K562 (cell line): ENCODE results near the gene NDST1. TPM values are rescaled to one million over a fixed set of nuclear protein-coding genes. Genes with fewer than 3 reads are reported as not detected.
A peak's percentile ranks its signal among the peaks of the same experiment; 100 is the strongest.

Experiments
- AFF1 ChIP-seq, 2 experiments: fragments of 450-650 bp; IDR thresholded peaks; 2 replicates each; pipeline ENCODE4 v1.6.1; 2018; ENCODE audit warnings: mild to moderate bottlenecking in 2 of 2, low read depth in 1 of 2; ENCODE audit not compliant: partially characterized antibody in 2 of 2
- ARNT ChIP-seq, 2 experiments: fragments of 450-650 bp; IDR thresholded peaks; 2 replicates each; pipeline ENCODE4 v1.6.1; 2016; ENCODE audit warnings: mild to moderate bottlenecking in 1 of 2
- CBX3 ChIP-seq, 2 experiments: IDR thresholded peaks; 1 replicate in 1 of 2; 2 replicates in 1 of 2; pipeline ENCODE4 v1.6.1; 2012; ENCODE audit warnings: inconsistent platforms in 2 of 2, low read length in 2 of 2, borderline replicate concordance in 1 of 2, control low read depth in 1 of 2
- CHAMP1 ChIP-seq: fragments of 450-650 bp; IDR thresholded peaks from 2 replicates; pipeline ENCODE4 v1.6.1; 2016; ENCODE audit warnings: mild to moderate bottlenecking
- FOXK1 ChIP-seq: sonication (generic); formaldehyde crosslinking; IDR thresholded peaks from 2 replicates; pipeline ENCODE4 v1.8.0; 2022; ENCODE audit warnings: missing genetic modification reagents, mild to moderate bottlenecking, borderline replicate concordance
- FOXM1 ChIP-seq, 2 experiments: fragments of 450-650 bp in 1 of 2; sonication (generic) in 1 of 2; formaldehyde crosslinking in 1 of 2; IDR thresholded peaks; 2 replicates each; pipeline versions ENCODE4 v1.6.1 to v1.9.0; 2017 to 2022; ENCODE audit warnings: low read depth in 2 of 2, mild to moderate bottlenecking in 2 of 2, missing genetic modification reagents in 1 of 2, moderate library complexity in 1 of 2
- GATAD2A ChIP-seq: fragments of 450-650 bp; IDR thresholded peaks from 2 replicates; pipeline ENCODE4 v1.6.1; 2017
- HES1 ChIP-seq: fragments of 450-650 bp; IDR thresholded peaks from 2 replicates; pipeline ENCODE4 v1.6.1; 2016; ENCODE audit warnings: low read depth, mild to moderate bottlenecking, moderate library complexity
- HIVEP1 ChIP-seq: fragments of 250-450 bp; sonication (Bioruptor Pico); IDR thresholded peaks from 2 replicates; pipeline ENCODE4 v1.4.0; 2020; ENCODE audit warnings: mild to moderate bottlenecking
- HMGN3 ChIP-seq: IDR thresholded peaks from 2 replicates; pipeline ENCODE4 v1.6.1; 2011; ENCODE audit warnings: borderline replicate concordance, low read depth, mild to moderate bottlenecking, mixed read lengths, low read length; ENCODE audit not compliant: insufficient read length; ENCODE audit errors: extremely low read depth
- MNT ChIP-seq, 2 experiments: fragments of 450-650 bp; conservative IDR thresholded peaks; 2 replicates each; pipeline ENCODE4 v1.6.1; 2017; ENCODE audit warnings: mild to moderate bottlenecking in 2 of 2, moderate library complexity in 2 of 2
- MTA1 ChIP-seq: fragments of 450-650 bp; IDR thresholded peaks from 2 replicates; pipeline ENCODE4 v1.6.1; 2017; ENCODE audit warnings: borderline replicate concordance
- PHB2 ChIP-seq: fragments of 450-650 bp; IDR thresholded peaks from 2 replicates; pipeline ENCODE4 v1.6.1; 2017; ENCODE audit warnings: low read depth
- RCOR1 ChIP-seq, 2 experiments: IDR thresholded peaks; 2 replicates each; pipeline ENCODE4 v1.6.1; 2012; ENCODE audit warnings: low read depth in 2 of 2, low read length in 2 of 2, borderline replicate concordance in 1 of 2, improper control_type of control experiment in 1 of 2
- SIN3B ChIP-seq: fragments of 450-650 bp; IDR thresholded peaks from 2 replicates; pipeline ENCODE4 v1.6.1; 2017; ENCODE audit warnings: low read depth, mild to moderate bottlenecking, moderate library complexity
- SOX6 ChIP-seq: fragments of 450-650 bp; IDR thresholded peaks from 2 replicates; pipeline ENCODE4 v1.6.1; 2014; ENCODE audit warnings: mild to moderate bottlenecking
- TFE3 ChIP-seq: fragments of 450-650 bp; formaldehyde crosslinking; IDR thresholded peaks from 2 replicates; pipeline ENCODE4 v1.4.0; 2020; ENCODE audit warnings: mild to moderate bottlenecking, mixed read lengths
- ZNF77 ChIP-seq: fragments of 250-450 bp; sonication (Bioruptor Pico); IDR thresholded peaks from 2 replicates; pipeline ENCODE4 v1.5.0; 2020
- polyA plus RNA-seq, 8 experiments: library from polyadenylated mRNA; depleted of rRNA in 4 of 8; stranded (reverse) in 5 of 8; unstranded in 3 of 8; fragments of >200 nt; fragmentation: Nextera tagmentation in 2 of 8; fragmentation: Illumina TruSeq in 1 of 8; extraction: Ambion mirVana in 2 of 8; extraction: Trizol in 1 of 8; gene quantifications; 2 replicates each; pipeline versions ENCODE4 v1.2.1 to v1.2.3, GENCODE V29; 2011 to 2014; ENCODE audit warnings: inconsistent platforms in 1 of 8, missing spikeins in 1 of 8
- total RNA-seq, 7 experiments: library from RNA; depleted of rRNA in 6 of 7; stranded (reverse); fragments of >200 nt in 6 of 7; fragmentation: Illumina TruSeq in 2 of 7; extraction: Trizol in 2 of 7; gene quantifications; 2 replicates each; pipeline versions ENCODE4 v1.2.1 to v1.2.3, GENCODE V29; 2011 to 2021; ENCODE audit warnings: low replicate concordance in 1 of 7

The NDST1 gene
- total and polyA plus RNA-seq, 9 of the 15 experiments (the other 6 are each of a cell fraction or from before 2014, with no cell fraction given), result 0.38 to 47.9 (median 9.9) TPM

GRCh38 chr5:150481972-150482406, 25.9 kb upstream of the NDST1 start (continued):
- no peak for TF ChIP-seq ZNF77 (CRISPR knock-in tag)
- no peak for TF ChIP-seq SIN3B
- TF ChIP-seq GATAD2A, result peak; percentile 83; the same call in 1 of the 2 replicates
- TF ChIP-seq FOXK1, result no peak
- no peak; a peak in 1 of 3 replicates for TF ChIP-seq CBX3 (IDR thresholded peaks at IDR 0.05; ENCODE audit: borderline replicate concordance in 1 of 2, low read length in 2 of 2)
- peak; percentile 87 for TF ChIP-seq MTA1
- peak; percentile 56 to 77; a peak in 2 of 4 replicates for TF ChIP-seq RCOR1 (IDR thresholded peaks at IDR 0.05; ENCODE audit: borderline replicate concordance in 1 of 2, low read depth in 2 of 2, low read length in 2 of 2)
- TF ChIP-seq SOX6, result peak; percentile 87
- peak; percentile 89; the same call in 1 of the 2 replicates for TF ChIP-seq CHAMP1
- TF ChIP-seq TFE3, result no peak
- TF ChIP-seq MNT (conservative IDR thresholded peaks at IDR 0.05), result peak; percentile 79 to 88
- TF ChIP-seq HES1, result 0 out of 2 replicates have a peak, but pooled peaks have one; percentile 51
- TF ChIP-seq HIVEP1 (CRISPR knock-in tag), result no peak
- peak; percentile 59 to 80; a peak in 2 of 4 replicates for TF ChIP-seq ARNT (IDR thresholded peaks at IDR 0.05)
- no peak for TF ChIP-seq HMGN3
- peak in 1 of 2 experiments; percentile 61 for TF ChIP-seq AFF1 (IDR thresholded peaks at IDR 0.05; ENCODE audit: low read depth in 1 of 2, partially characterized antibody in 2 of 2)
- TF ChIP-seq PHB2, result peak; percentile 91
- peak; percentile 79 for TF ChIP-seq FOXM1 (IDR thresholded peaks at IDR 0.05; ENCODE audit: low read depth)
- TF ChIP-seq FOXM1 (CRISPR knock-in tag; IDR thresholded peaks at IDR 0.05; ENCODE audit: low read depth), result no peak
